NCI-H146 (cell line): ENCODE results near the gene DEAF1.
"Not testable (repeated sequence)": the region's sequence is repeated elsewhere in the genome, so short reads cannot be mapped to it uniquely, and the experiment has no call there.

ENCODE experiments used
- DNase-seq: peaks from one replicate; lab custom pipeline; 2025; lab: John Stamatoyannopoulos, UW

DEAF1 gene

DNA sequence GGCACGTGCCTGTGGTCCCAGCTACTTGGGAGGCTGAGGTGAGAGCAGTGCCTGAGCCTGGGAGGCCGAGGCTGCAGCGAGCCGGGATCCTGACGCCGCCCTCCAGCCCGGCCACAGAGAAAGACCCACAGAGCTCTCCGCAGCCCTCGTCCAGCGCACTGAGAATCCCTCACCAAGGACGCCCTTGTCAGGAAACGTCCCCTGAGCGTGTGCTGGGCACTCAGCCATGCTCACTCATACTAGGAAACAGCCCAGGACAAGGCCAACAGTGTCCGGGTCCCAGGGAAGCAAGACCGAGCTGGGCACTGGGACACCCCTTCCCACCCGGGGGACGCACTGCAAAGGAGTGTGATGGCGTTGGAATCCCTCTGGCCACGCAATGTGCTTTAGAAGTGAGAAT lies 14.5 kb downstream of the DEAF1 start:
- no peak for DNase-seq

DNA sequence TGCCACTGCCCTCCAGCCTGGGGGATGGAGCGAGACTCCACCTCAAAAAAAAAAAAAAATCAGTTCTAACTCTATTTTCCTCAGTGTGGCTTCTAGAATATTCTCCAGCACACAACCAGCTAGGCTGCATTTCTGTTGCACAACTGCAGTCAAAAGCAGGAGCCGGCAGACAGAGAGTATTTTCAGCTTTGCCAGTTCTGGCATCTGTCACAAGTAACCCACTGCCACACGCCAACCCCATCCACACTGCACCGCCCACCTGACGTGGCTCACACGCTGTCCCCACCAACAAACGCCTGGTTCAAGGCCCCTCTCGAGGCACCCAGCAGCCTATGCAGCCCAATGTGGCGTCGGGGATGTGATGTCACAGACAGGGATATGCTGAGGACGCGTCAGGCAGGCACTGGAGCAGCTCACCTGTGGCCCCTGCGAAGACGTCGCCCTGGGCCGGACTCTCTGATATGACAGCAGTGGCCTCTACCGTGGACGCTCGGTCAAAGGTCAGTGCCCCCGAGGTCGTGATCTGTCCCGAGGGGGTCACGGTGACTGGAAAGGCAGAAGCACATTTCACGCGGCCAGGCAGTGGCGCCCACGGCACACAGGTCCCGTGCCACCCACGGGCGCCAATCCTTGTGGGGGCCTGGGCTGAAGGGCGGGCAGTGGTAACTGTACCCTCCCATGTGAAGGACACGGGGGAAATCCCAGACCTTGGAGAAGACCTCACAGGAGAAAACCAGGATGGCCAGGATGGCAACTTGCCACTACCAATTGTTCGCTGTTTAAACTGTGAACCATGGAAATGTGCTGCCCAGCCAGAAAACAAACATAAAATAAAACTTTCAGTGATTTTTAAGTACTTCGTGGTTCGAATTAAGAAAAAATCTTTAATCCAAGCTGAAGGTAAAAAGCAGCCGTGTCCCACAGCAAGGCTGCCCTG lies 15.5 kb downstream of the DEAF1 start:
- DNase-seq = no peak

DNA sequence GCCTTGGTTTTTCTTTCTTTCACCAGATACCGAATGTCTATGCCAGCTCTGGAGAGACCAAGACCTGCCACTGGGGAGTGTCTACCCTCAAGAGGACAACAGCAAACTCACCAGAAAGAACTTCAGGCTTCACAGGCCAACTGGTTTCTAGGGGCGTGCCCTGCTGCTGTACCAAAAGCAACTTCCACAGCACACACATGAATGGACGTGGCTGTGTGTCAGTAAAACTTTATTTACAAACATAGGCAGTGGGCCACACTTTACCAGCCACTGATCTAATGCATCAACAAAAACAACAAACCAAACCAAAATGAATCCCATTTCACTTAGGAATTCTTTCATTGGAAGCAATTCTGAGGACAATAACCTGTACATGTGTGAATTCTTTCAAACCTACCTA lies 16.7 kb downstream of the DEAF1 start:
- no peak for DNase-seq

DNA sequence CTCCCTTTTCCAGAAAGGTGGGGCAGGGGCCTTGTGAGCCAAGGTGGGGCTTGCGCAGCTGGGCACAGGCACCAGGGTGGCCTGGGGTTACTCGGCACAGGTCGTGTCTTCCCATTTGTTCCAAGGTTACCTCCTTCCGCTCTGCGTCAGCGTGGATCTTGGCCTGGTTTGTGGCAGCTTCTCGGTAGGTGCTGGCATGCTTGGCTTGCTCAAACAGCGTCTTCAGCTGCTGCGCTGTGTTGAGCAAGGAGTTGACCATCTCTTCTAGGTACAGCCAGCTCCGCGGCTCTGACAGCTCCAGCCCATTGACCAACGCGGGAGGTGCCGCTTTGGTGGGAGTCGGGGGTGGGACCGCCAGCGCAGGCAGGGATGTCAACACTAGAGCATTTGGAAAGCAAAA lies 20.6 kb downstream of the DEAF1 start:
- DNase-seq = no peak

DNA sequence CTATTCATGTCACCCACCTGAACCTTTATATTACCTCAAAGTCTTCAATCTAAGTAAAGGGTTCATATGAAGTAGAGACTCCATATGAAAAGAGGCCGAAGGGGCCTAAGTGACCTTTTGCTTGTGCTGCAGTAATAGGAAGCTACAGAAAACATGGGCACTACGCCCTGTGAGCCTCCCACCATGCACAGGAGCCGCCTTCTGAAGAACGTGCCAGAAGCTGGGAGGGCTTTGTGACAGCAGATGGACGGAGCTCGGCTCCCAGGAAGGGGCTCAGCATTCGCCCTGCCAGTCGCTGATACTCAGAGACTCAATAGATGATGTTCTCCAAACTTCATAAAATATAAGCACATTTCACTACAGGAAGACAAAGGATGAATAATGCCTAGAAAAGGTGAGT lies 21.2 kb downstream of the DEAF1 start:
- no peak for DNase-seq

DNA sequence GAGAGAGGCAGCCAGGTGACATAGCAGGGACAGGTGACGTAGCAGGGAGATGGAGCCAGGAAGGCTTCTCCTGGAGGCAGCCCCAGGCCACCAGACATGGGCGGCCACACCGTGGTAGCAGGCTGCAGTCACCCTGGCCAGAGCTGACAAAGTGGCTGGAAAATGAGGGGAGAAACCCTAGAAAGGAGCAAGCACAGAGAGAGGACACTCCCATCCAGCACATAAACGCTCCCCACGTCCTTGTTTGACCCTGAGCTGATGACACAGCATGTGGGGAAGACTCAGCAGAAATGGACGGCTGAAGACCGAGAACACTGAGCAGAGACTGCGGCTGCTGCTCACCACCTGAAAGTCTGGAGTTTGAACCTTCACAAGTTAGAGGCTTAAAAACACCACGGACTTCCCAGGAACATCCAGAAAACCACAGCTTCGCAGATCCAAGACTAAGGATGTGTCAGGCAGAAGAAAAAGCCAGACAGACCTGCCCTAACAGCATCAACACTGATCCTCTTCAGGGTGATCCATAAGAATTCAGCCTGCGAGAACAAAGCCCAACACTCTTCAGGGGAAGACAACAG lies 29.2 kb downstream of the DEAF1 start:
- no peak for DNase-seq

DNA sequence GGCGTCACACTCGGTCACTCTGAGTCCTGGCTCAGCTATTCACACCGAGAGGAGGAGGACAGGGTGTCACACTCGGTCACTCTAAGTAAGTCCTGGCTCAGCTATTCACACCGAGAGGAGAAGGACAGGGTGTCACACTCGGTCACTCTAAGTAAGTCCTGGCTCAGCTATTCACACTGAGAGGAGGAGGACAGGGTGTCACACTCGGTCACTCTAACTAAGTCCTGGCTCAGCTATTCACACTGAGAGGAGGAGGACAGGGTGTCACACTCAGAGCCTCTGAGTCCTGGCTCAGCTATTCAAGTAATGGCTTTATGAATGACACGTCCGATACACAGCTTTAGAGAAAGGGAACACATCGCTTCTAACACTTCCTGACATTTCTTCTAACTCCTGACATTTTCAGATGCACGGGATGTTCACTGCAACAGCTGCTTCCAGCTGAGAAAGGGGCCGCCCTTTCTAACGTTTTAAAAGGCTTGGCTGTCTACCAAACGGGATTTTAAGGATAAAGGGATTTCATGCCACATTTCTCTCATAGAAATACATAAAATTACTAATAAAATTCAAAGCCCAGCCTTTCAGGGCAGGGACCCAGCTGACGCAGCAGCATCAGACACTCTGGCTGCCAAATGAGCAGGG lies 29.8 kb downstream of the DEAF1 start:
- DNase-seq = no peak

DNA sequence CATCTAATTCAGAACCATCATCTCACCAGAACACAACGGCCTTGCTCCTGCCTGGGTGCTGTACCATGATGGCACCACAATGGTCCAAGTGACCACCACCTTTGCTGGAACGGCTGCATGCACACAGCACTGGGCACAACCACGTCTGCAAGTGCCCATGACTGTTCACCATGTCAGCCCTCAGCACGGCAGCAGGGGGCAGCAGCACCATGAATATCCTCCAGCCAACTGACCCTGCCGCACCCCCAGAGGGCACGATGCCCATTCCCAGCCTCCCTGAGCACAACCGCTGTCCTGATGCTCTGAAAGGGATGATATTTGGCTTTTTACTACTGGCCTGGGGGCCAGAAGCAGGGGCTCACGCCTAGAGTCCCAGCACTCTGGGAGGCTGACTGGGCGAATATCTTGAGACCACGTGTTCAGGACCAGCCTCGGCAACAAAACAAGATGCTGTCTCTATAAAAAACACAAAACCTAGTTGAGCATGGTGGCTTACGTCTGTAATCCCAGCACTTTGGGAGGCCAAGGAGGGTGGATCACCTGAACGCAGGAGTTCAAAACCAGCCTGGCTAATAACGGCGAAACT lies 32.2 kb downstream of the DEAF1 start:
- DNase-seq = no peak

DNA sequence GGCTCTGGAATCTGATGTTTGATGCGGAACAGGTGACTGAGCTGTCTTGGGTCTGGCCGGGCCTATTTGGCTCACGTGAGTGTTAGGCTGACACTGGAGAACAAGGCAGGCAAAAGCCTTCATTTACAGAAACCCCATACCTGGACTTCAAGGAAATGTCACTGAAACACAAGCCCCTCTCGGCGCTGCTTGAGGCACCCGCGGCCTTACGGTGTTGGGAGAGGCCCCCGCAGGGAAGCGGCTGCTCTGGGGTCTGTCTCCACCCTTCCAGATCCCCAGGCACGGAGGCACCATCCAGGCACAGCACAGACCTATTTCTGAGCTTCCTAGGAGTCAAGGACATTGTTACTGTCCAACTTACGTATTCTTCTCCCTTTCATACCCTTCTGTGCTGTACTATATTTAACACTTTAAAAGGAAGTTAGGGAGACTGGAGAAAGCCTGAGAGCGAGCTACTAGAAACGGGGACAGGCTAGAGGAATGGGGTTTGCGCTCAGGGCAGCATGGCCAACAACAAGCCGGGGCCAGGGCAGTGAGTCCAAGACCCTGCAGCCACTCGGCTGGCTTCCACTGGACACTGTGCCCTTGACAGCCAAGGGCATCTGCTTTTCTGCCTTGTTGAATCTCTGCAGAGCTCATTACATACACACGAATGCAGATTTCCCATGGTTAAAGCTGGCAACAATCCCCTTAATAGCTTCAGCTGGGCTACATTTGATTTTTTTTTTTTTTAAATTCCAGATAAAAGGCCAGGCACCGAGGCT lies 34.2 kb downstream of the DEAF1 start:
- DNase-seq = no peak

DNA sequence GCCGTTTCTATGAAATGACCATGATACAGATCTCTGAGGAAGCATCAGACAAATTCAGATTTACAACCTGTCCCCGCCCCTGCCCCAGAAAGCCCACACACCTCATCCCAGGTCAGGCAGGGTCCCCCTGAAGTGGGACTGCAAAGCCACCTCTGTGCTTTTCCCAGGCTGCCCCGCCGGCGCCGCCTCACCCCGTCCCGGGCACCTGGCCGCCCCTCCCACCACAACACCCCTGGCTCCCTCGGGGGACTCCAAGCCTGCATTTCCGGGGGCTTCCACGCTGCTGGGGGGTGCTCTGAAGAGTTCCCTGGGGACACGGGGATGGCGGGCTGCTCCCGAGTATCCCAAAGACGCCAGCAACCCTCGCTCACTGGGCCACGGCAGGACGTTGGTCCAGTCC lies 34.7 kb downstream of the DEAF1 start:
- DNase-seq = no peak

DNA sequence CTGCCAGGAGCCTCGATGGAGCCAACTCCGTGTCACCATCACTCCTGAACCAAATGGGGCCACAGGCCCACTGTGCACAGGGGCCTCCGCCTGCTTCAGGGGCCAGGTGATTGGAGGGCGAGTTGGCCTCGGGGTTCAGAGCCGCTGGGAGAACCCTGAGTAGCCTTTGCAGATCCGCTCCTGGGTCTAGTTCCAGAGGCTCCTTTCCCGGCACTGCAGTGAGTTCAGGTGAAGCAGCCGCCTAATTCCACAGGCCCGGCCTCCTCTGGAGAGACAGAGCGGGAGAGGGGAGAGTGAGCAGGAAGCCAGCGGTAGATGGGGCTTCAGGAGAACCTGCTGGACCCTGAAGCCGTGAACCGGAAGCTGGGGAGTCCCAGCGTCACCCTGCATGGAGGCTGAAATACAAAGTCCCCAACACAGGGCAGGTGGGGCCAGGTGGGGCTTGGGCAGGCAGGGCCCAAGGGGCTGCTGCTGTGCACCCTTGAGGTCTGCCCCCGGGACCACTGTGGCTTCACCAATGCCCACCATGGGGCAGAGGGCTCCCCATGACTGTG lies 35.4 kb downstream of the DEAF1 start:
- no peak for DNase-seq

DNA sequence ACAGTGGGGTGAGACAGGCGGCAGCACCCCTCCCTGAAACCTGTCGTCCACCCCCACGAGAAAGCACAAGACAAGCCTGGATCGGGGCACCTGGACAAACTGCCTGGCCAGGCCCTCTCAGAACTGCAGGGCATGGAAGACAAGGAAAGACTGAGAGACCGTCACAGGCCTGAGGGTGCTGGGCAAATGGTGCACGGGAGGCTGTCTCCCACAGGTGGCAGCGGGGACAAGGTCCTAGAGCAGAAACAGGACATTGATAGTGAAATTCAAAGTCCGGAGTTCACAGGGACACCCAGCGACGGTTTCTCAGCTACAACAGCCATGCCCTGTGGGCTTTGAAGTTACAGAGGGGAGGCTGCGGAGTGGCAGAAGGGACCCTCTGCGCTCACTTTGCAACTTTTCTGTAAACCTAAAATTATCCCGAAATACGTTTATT lies 37.3 kb downstream of the DEAF1 start:
- no peak for DNase-seq

DNA sequence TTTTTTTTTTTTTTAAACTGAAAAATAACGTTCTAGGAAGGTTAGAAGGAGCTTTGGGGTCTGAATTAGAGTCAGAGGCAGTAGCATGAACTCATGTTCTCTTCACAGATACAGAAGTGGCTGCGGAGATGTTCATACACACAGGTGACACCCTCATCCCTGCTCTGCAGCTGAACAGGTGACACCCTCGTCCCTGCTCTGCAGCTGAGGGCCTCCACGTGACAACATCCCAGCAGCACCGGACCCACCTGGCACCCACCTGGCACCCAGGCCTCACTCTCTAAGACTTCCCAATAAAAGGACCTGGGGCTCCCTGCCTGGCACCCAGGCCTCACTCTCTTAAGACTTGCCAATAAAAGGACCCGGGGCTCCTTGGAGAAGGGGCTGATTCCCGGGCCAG lies 38.2 kb downstream of the DEAF1 start:
- DNase-seq = no peak

DNA sequence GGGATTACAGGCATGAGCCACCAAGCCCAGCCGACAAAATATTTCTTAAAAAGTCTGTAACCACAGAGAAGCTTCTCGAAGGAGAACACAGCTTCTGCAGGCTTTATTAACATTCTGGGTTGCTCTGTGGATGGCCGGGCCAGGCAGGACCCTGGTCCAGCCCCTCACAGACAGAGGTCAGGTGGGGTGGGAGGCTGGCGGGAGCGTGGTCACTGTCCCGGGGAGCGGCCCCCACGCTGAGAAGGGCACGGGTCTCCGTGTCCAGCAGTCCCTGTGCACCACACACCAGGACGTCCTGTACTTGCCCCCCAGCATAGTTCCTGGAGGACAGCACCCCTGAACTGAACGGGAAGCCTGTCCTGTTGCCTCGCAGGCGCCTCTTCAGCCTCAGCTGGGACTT lies 38.6 kb downstream of the DEAF1 start:
- no peak for DNase-seq

DNA sequence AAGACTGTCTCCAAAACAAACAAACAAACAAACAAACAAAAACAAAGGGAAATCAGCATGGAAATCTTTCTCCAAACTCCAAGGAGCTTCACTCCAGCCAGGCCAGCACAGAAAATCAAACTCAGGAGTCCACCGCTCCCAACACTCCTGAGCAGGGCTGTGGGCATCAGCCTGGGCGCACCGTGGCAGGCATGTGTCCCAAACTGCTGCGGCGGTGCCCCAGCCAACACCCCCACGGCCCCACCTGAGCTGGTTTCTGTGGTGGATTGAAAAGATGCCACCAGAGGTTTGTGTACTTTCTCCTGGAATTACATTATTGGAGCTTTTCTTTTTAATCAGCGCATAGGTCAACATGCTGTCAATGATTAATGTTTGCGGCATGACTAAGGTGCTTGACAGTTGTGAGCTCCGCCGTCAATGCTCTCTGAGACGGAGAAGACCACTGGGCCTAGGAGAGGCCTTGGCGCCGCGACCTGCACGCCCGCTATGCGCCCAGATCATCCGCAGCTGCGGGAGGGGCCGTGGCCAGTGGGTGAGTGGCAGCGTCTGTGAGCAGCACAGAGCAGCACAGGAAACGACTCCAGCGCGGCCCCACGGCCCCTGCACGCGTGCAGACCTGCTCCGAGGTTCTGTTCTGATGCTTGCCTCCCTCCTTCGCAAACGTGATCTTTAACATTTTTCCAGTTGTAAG lies 39.8 kb downstream of the DEAF1 start:
- DNase-seq = no peak

DNA sequence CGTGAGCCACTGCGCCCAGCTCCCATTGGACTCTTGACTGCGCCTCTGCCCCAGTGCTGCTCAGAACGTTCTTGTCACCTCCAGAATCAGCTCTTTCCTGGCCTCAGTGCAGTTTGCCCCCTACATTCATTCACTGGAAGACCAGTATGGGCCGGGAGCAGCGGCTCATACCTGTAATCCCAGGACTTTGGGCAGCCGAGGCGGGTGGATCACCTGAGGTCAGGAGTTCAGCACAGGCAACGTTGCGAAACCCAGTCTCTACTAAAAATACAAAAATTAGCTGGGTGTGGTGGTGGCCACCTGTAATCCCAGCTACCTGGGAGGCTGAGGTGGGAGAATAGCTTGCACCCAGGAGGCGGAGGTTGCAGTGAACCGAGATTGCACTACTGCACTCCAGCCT lies 40.6 kb downstream of the DEAF1 start:
- not testable (repeated sequence) for DNase-seq

DNA sequence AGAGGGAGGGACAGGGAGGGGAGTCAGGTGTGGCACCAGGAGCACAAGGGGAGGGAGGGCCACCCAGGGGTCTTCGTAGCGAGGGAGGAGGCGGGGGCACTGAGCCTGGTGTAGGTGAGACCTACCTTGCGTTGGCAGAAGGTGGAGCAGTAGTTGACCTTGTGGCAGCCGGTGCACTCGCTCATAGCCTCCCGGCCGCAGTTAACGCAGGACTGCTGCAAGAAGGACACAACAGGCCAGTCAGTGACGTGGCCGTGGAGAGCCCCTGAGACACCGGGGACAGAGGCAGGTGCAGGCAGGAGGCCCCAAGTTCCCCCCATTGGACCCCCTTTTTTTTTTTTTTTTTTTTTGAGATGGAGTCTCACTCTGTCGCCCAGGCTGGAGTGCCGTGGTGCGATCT lies 41.2 kb downstream of the DEAF1 start:
- no peak for DNase-seq

DNA sequence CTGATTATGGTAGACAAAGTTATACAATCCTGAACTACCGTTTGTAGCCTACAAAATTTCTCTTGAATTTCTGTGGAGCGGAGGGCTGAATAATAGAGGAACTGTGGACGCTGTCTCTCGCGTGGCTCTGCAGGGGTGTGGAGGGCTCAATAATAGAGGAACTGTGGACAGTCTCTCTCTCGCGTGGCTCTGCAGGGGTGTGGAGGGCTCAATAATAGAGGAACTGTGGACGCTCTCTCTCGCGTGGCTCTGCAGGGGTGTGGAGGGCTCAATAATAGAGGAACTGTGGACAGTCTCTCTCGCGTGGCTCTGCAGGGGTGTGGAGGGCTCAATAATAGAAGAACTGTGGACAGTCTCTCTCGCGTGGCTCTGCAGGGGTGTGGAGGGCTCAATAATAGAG lies 41.9 kb downstream of the DEAF1 start:
- DNase-seq = not testable (repeated sequence)

DNA sequence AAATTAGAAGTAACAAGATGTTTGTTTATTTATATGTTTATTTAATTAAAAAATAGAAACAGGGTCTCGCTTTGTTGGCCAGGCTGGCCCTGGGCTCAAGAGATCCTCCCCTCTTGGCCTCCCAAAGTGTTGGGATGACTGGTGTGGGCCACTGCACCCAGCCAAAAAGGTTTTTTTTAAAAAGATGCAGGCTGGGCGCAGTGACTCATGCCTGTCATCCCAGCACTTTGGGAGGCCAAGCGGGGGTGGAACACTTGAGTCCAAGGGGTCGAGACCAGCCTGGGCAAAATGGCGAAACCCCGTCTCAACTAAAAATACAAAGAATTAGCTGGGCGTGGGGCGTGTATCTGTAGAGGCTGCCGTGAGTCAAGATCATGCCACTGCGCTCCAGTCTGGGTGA lies 44.5 kb downstream of the DEAF1 start:
- DNase-seq = no peak

DNA sequence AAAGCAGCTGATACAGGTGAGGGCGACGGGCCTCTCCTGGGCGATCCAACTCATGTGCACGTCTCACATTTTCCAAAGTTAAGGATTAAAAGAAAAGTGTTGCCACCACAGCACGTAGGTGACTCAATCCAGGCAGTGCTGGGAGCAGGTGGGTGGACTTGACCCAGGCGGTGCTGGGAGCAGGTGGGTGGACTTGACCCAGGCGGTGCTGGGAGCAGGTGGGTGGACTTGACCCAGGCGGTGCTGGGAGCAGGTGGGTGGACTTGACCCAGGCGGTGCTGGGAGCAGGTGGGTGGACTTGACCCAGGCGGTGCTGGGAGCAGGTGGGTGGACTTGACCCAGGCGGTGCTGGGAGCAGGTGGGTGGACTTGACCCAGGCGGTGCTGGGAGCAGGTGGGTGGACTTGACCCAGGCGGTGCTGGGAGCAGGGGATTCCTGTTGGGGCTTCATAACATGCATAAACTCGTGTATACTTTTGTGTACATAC lies 47.3 kb downstream of the DEAF1 start:
- DNase-seq = not testable (repeated sequence)

DNA sequence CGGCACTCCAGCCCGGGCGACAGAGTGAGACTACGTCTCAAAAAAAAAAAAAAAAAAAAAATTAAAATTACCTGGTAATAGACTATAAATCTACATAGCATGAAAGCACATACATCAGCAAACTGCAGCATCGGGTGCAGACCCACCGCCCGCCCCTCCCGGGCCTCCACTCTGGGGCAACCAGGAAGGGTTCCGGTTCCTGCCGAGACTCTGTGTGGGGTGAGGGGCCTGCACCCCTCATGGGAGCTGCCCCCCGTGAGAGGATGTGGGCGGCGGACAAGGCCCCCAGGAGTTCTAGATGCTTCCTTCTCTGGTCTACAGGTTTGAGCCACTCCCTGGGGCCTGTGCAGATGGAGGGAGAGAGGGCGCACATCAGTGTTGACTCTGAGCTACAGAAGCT lies 48.8 kb downstream of the DEAF1 start:
- DNase-seq = no peak
